HepG2 (cell line): ENCODE measurements around the gene DCAF6.

ENCODE experiments used
- ARNT ChIP-seq: fragments of 450-650 bp; IDR thresholded peaks from 2 replicates; pipeline ENCODE4 v1.6.1; 2017
- CHD2 ChIP-seq: IDR thresholded peaks from 2 replicates; pipeline ENCODE4 v1.6.1; 2011; ENCODE audit warnings: low read depth, low read length, improper control_type of control experiment
- NFE2 ChIP-seq: sonication (generic); formaldehyde crosslinking; IDR thresholded peaks from 2 replicates; pipeline ENCODE4 v1.4.0; 2020; ENCODE audit warnings: missing genetic modification reagents
- ZNF20 ChIP-seq: sonication (generic); formaldehyde crosslinking; IDR thresholded peaks from 2 replicates; pipeline ENCODE4 v1.4.0; 2020; ENCODE audit warnings: mild to moderate bottlenecking, moderate library complexity, missing genetic modification reagents

- TF ChIP-seq NFE2 (no peak), ZNF20 (CRISPR knock-in tag) (no peak), CHD2 (no peak), ARNT (no peak)
These were observed 159.0 kb downstream of the DCAF6 start for GRCh38 chr1:168095476-168095875.
